Stimulated activated naive CD4-positive, alpha-beta T cell (primary cell): ENCODE data around the gene NMUR2.

Source experiments
- DNase-seq, 6 experiments: peaks; one replicate each; lab custom pipeline; 2025; lab: John Stamatoyannopoulos, UW

NMUR2 gene, protein sequence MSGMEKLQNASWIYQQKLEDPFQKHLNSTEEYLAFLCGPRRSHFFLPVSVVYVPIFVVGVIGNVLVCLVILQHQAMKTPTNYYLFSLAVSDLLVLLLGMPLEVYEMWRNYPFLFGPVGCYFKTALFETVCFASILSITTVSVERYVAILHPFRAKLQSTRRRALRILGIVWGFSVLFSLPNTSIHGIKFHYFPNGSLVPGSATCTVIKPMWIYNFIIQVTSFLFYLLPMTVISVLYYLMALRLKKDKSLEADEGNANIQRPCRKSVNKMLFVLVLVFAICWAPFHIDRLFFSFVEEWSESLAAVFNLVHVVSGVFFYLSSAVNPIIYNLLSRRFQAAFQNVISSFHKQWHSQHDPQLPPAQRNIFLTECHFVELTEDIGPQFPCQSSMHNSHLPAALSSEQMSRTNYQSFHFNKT

GRCh38 chr5:152405145-152405544 lies at the start of gene NMUR2:
NMUR2 (minus strand) TSS chr5:152405279; CDS start chr5:152405113, 166 bp downstream.
- no peak for DNase-seq

GRCh38 chr5:152443935-152444334 lies 38.9 kb upstream of the NMUR2 start:
- no peak for DNase-seq

GRCh38 chr5:152439791-152440190 lies 34.7 kb upstream of the NMUR2 start:
- DNase-seq: no peak

GRCh38 chr5:152437866-152438265 lies 32.8 kb upstream of the NMUR2 start:
- no peak for DNase-seq

DNA sequence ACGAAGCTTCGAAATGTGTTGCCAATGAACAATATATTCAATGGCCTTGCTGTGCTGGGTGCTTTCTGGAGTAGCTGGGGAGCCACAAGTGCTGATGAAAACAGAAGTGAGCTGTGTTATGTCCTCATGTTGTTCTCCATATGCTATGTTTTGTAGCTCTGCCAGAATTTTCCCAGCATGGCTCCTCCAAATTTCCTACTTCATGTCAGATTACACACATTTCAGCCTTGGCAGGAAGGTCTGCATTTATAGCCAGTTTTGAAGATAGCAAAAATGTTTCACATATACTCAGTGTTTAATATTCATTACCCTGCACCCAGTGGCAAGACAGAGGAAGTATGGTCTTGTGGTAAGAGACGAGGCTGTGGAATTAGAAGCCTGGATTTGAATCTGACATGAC lies 22.6 kb upstream of the NMUR2 start:
- no peak for DNase-seq

- DNase-seq: no peak
These were observed 20.0 kb upstream of the NMUR2 start for GRCh38 chr5:152425083-152425482.

DNA sequence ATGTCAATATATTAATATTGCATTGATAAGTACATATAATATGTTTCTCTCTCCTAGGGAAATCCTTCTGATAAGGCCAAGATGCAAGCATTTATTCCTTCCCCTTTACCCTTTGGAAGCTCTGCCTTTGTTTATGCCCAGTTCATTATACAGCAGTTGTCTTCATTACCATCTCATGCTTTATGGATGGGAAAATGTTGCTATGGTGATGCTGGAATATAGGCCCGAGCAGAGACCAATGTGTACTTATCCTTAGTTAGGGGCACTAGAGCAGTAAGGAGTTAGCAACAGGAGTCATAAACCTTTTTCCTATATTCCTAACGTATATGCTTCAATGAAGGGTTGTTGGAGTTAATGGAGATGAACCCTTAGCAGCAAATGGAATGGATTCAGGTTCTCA lies 19.4 kb upstream of the NMUR2 start:
- no peak for DNase-seq

DNA sequence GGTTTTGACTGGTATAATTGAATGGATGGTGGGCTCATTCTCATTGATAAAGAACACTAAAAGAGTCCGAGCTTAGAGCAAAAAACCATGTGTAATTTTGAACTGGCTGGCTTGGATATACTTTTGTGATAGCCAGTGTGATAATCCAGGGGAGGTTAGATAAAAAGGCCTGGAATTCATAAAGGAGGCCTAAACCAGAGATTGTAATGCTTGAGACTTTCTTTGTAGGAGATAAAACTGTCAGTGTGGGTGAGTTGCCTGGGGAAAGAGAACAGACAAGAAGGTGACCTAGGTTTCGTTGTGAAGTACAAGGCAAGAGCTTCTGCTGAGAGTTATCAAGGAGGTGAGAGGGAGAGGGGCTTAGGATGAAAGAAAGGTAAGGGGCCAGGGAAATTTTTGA lies 17.0 kb upstream of the NMUR2 start:
- DNase-seq: no peak

DNA sequence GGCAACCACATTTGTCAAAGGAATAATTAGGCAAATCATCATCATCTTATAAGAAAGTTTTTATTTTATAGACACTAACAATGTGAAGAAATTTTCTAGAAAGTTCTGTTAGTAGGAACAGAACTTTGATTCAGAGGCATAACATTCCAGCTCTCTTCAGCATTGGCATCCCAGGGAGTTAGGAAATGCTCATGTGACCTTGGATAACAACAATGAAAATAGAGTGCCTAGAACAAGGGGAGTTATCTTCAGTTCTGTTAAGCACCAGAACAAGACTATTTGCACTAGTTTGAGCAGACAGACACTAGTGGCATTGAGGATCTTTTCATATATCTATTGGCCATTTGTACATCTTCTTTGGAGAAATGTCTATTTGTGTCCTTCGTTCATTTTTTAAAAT lies 7.0 kb upstream of the NMUR2 start:
- DNase-seq: no peak

- no peak for DNase-seq
These were observed 1.0 kb upstream of the NMUR2 start for GRCh38 chr5:152406082-152406481.

GRCh38 chr5:152404494-152404893 lies 585 bp downstream of the NMUR2 start:
- no peak for DNase-seq

DNA sequence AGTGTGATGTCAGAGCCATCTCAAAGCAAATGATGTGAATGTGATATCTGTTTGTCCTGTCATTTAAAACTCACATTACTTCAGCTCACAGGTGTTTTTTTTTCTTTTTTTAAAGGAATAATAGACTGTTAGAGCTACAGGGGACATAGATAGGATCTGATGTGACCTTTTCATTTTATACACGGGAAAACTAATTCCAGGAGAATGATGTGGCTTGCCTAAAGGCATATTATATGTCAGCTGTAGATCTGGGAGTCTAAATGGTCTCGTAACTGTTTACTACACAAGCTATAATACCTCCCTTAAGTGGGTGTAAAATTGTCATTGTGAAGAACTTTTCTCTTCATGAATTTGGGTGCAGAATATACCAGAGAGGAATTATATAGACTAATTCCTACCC lies 2.0 kb downstream of the NMUR2 start:
- no peak for DNase-seq

DNA sequence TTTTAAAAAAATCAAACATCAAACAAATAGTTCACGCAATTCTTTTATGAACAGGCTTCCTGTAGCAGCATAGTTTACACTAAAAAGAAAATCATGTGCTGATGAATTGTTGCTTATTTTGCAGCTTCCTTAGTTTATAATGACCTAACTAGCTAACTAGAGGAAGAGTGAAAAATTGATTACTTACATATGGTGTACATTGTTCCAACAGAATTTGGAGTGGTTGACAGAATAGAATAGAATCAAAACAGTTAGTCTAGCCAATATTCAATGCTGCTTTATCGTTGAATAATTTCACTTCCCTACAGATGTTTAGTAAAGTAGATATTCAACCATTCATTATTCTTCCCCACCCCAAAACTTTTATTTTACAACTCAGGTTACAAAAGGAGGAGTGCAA lies 4.2 kb downstream of the NMUR2 start:
- no peak for DNase-seq

DNA sequence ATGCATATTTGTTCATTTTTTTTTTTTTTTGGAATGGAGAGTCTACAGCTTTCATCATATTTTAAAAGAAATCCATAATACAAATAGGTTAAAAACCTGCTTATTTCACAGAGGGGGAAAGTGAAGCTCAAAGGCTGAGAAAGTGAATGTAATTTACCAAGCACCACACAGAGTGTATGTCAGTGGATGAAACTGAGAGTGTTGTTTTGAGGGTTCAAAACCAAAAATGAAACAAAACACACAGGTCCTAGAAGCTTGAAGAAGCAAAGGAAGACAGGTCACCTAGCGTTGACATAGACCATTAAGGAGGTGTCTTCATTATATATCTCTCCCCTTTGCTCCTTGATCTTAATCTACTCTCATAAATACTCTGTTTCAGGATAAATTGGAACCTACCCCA lies 7.5 kb downstream of the NMUR2 start:
- no peak for DNase-seq

DNA sequence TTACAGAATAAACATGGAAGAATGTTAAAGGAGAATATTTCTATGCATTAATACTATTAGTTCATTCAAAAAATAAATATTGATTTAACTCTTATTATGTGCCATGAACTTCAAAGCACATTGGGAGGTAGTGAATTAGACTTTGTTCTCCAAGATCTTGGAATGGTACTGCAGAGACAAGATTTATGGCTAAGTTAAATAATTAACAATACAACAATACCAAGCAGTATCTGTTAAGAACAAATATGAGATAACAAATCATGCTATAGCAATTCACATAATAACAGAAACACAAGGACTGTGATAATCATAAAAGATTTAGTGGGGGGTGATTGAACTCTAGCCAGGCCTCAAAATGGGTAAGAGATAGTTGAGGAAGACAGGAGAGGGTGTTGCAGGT lies 11.6 kb downstream of the NMUR2 start:
- no peak for DNase-seq

DNA sequence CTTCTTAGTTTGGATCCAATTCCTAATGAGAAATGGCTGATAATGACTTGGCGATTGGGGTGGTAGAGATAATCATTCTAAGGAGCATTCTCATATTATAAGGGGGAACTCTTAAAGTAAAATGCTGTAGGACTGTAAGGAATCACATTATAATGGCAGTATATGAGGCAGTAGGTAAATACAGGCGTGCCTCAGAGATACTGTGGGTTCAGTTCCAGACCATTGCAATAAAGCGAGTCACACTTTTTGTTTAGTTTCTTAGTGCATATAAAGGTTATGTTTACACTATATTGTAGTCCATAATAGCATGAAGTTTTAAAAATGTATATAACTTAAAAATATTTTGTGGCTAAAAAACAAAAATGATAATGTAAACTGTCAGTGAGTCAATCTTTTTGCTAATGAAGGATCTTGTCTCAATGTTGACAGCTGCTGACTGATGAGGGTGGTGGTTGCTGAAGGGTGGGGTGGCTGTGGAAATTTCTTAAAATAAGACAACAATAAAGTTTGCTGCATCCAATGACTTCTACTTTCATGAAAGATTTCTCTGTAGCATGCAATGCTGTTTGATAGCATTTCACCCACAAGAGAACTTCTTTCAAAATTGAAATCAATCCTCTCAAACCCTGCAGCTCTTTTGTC lies 15.8 kb downstream of the NMUR2 start:
- DNase-seq: no peak

GRCh38 chr5:152388610-152389009 lies 16.5 kb downstream of the NMUR2 start:
- no peak for DNase-seq

DNA sequence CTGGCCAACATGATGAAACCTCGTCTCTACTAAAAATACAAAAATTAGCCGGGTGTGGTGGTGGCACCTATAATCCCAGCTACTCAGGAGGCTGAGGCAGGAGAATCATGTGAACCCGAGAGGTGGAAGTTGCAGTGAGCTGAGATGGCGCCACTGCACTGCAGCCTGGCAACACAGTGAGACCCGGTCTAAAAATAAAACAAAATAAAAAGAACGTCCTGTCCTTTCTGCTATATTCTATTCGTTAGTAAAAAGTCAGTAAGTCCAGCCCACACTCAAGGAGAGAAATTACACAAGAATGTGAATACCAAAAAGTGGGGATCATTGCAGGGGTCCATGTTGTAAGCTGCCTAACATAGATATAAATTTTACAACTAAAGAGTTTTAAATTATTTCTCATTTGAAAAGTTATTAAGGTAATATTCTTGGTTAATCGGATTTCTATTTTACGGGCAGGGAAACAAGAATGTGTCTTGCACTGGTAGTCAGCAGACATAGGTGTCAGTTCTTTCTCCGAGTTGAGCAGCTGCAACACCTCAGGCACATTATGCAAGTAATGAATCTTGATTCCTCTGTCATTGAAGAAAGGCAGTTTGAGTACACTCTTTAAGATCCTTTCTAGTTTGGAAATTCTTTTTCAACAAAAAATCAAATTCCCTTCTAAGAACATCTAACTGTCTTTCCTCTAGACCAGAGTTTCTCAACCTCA lies 24.5 kb downstream of the NMUR2 start:
- no peak for DNase-seq

DNA sequence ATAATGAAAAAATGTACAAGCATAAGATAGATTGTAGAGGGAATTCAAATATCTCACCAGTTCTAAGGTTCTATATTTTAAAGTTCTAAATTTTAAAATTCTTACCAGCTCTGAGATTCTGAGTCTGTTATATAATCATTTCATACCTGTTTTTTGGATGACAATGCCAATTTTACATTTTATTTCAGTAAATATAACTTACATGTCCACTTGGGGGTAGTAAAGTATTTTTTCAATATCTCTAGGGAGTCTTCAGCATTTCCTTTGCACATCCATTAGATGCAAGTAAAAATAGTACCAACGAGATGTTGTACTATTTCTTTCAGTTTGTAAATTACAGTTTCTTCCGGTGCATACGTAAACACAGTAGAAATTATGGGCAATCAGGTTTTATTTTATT lies 25.7 kb downstream of the NMUR2 start:
- no peak for DNase-seq

GRCh38 chr5:152378730-152379129 lies 26.3 kb downstream of the NMUR2 start:
- DNase-seq: no peak

DNA sequence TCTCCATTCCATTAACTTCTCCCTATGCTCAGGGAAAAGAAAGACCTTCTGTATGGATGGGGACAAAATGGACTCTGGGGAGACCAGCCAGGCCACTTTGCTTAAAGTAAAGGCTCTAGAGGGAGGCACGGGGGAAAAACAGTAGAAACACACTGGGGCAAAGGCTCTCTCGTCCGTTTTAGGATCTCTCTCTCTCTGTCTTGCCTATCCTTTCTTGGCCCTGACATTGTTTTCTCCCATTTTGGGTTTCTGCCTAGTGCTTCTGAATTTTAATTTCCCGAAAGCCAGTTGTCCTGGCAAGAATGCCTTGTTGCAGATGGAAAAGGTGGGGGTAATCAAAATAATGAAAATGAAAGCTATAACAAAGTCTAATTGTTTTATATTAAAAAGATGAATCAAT lies 28.2 kb downstream of the NMUR2 start:
- no peak for DNase-seq

- no peak for DNase-seq
These were observed 30.3 kb downstream of the NMUR2 start for GRCh38 chr5:152374711-152375275.

GRCh38 chr5:152372875-152373274 lies 32.2 kb downstream of the NMUR2 start:
- no peak for DNase-seq
